Caco-2 (cell line): ENCODE data around the gene LRRC53. TPM values are rescaled to one million over a fixed set of nuclear protein-coding genes. Genes with fewer than 3 reads are reported as not detected.

Experiments
- BruUV-seq: library from RNA; stranded (reverse); fragments of 400-500 nt; replicated peaks from 2 replicates; lab custom pipeline; 2021; lab: Mats Ljungman, UMichigan
- CTCF ChIA-PET: fragments of 300-600 bp; sonication (Branson Sonifier 250); formaldehyde crosslinking; loops from one replicate; lab custom pipeline; 2022; ENCODE audit warnings: antibody characterized with exemption; lab: Charles Lee
- POLR2A ChIA-PET: fragments of 300-600 bp; sonication (Branson Sonifier 250); formaldehyde crosslinking; loops from one replicate; lab custom pipeline; 2022; ENCODE audit warnings: antibody characterized with exemption; lab: Charles Lee
- DNase-seq, 2 experiments: peaks; one replicate each; pipeline versions ENCODE4 v3.0.0 to v3.0.0-alpha.2; 2020 to 2022
- H3K27me3 ChIP-seq: replicated peaks from 2 replicates; pipeline ENCODE4 v1.6.0; 2011; ENCODE audit warnings: low read length; ENCODE audit not compliant: control insufficient read depth, insufficient read depth
- H3K36me3 ChIP-seq: 2 replicates; pipeline ENCODE4 v1.5.1; 2011; ENCODE audit warnings: low read length; ENCODE audit not compliant: control insufficient read depth, insufficient read depth
- H3K4me1 ChIP-seq: fragments of 250-450 bp; sonication (Bioruptor Pico); 2 replicates; pipeline ENCODE4 v1.5.1; 2020; ENCODE audit warnings: mild to moderate bottlenecking
- H3K4me3 ChIP-seq: 2 replicates; pipeline ENCODE4 v1.5.1; 2011; ENCODE audit warnings: low read depth, mild to moderate bottlenecking, control low read depth, low read length
- H3K9me3 ChIP-seq: fragments of 250-450 bp; sonication (Bioruptor Pico); 2 replicates; pipeline ENCODE4 v1.5.1; 2020; ENCODE audit warnings: mild to moderate bottlenecking, moderate library complexity
- H3K27ac Mint-ChIP-seq: one replicate; pipeline ENCODE4 v1.8.0; 2022; ENCODE audit warnings: mixed read lengths; ENCODE audit not compliant: unreplicated experiment
- H3K27me3 Mint-ChIP-seq: one replicate; pipeline ENCODE4 v1.8.0; 2022; ENCODE audit warnings: mixed read lengths; ENCODE audit not compliant: insufficient read depth, unreplicated experiment
- H3K36me3 Mint-ChIP-seq: one replicate; pipeline ENCODE4 v1.8.0; 2022; ENCODE audit warnings: mild to moderate bottlenecking, mixed read lengths; ENCODE audit not compliant: insufficient read depth, unreplicated experiment
- H3K4me1 Mint-ChIP-seq: one replicate; pipeline ENCODE4 v1.8.0; 2022; ENCODE audit warnings: low read depth, mixed read lengths; ENCODE audit not compliant: unreplicated experiment
- H3K4me3 Mint-ChIP-seq: one replicate; pipeline ENCODE4 v1.8.0; 2022; ENCODE audit warnings: mild to moderate bottlenecking, moderate library complexity, mixed read lengths; ENCODE audit not compliant: unreplicated experiment
- H3K9me3 Mint-ChIP-seq: one replicate; pipeline ENCODE4 v1.8.0; 2022; ENCODE audit warnings: mixed read lengths; ENCODE audit not compliant: unreplicated experiment
- CTCF ChIP-seq, 2 experiments: fragments of 200-600 bp in 1 of 2; IDR thresholded peaks; 1 replicate in 1 of 2; 2 replicates in 1 of 2; pipeline versions ENCODE4 v1.5.1 to v1.8.0; 2011 to 2022; ENCODE audit warnings: antibody characterized with exemption in 1 of 2, control low read depth in 1 of 2, inconsistent platforms in 1 of 2, low read depth in 1 of 2, low read length in 1 of 2, mild to moderate bottlenecking in 1 of 2, moderate library complexity in 1 of 2; ENCODE audit not compliant: insufficient read depth in 1 of 2, severe bottlenecking in 1 of 2, unreplicated experiment in 1 of 2
- intact Hi-C: fragments of 100-400 bp; cut with micrococcal nuclease; formaldehyde crosslinking; loops from one replicate; pipeline ENCODE4 v1.10.0; 2022; ENCODE audit not compliant: unreplicated experiment
- total RNA-seq: library from RNA; stranded (reverse); gene quantifications from 2 replicates; pipeline ENCODE4 v1.2.3, GENCODE V29; 2022

Gene LRRC53
- total RNA-seq, 1 experiment from 2014 or later = not detected

GRCh38 chr1:74545821-74546220, 33.4 kb upstream of the LRRC53 start:
- BruUV-seq = no TSS peak
- no peaks in the 10 kb centered on the region for H3K36me3 Mint-ChIP-seq
- POLR2A ChIA-PET = no interaction called here

GRCh38 chr1:74534241-74534640, 21.8 kb upstream of the LRRC53 start:
- no peaks in the 10 kb centered on the region for H3K36me3 Mint-ChIP-seq
- intact Hi-C loops = no loop called here
- no peak overlapping the region for H3K4me3 Mint-ChIP-seq
- no peaks in the 10 kb centered on the region for H3K4me1 Mint-ChIP-seq
- no peak for DNase-seq
- Histone ChIP-seq H3K4me1 (no peaks in the 10 kb centered on the region), H3K27me3 (no peaks in the 10 kb centered on the region), H3K9me3 (no peaks in the 10 kb centered on the region), H3K36me3 (no peaks in the 10 kb centered on the region), H3K4me3 (no peak overlapping the region)
- ChIA-PET POLR2A (no interaction called here), CTCF (no interaction called here)
- H3K27ac Mint-ChIP-seq = no peak overlapping the region
- H3K27me3 Mint-ChIP-seq = peaks cover 1% of the 10 kb centered on the region
- no peak for TF ChIP-seq CTCF (IDR thresholded peaks at IDR 0.05; ENCODE audit: insufficient read depth in 1 of 2, low read depth in 1 of 2, low read length in 1 of 2, severe bottlenecking in 1 of 2, unreplicated experiment in 1 of 2)
- H3K9me3 Mint-ChIP-seq = no peaks in the 10 kb centered on the region
- no TSS peak for BruUV-seq

More at GRCh38 chr1:74545821-74546220, 33.4 kb upstream of the LRRC53 start:
- no peak for DNase-seq
- Mint-ChIP-seq H3K4me3 (no peak overlapping the region), H3K9me3 (no peaks in the 10 kb centered on the region), H3K27ac (no peak overlapping the region), H3K4me1 (no peaks in the 10 kb centered on the region), H3K27me3 (peaks cover 7% of the 10 kb centered on the region)
- H3K36me3 ChIP-seq = no peaks in the 10 kb centered on the region
- no peak overlapping the region for H3K4me3 ChIP-seq
- CTCF ChIA-PET = no interaction called here
- no peaks in the 10 kb centered on the region for H3K27me3 ChIP-seq
- no peaks in the 10 kb centered on the region for H3K4me1 ChIP-seq
- intact Hi-C loops = no loop called here
- no peak for TF ChIP-seq CTCF (IDR thresholded peaks at IDR 0.05; ENCODE audit: insufficient read depth in 1 of 2, low read depth in 1 of 2, low read length in 1 of 2, severe bottlenecking in 1 of 2, unreplicated experiment in 1 of 2)
- no peaks in the 10 kb centered on the region for H3K9me3 ChIP-seq

GRCh38 chr1:74531796-74532195, 19.4 kb upstream of the LRRC53 start:
- no peak overlapping the region for H3K4me3 ChIP-seq
- ChIA-PET CTCF (no interaction called here), POLR2A (no interaction called here)
- Mint-ChIP-seq H3K36me3 (no peaks in the 10 kb centered on the region), H3K4me3 (no peak overlapping the region), H3K27ac (no peak overlapping the region), H3K4me1 (no peaks in the 10 kb centered on the region), H3K27me3 (peaks cover 5% of the 10 kb centered on the region), H3K9me3 (no peaks in the 10 kb centered on the region)
- no peaks in the 10 kb centered on the region for H3K4me1 ChIP-seq
- no TSS peak for BruUV-seq
- no peaks in the 10 kb centered on the region for H3K9me3 ChIP-seq
- intact Hi-C loops = no loop called here
- H3K36me3 ChIP-seq = no peaks in the 10 kb centered on the region
- no peak for TF ChIP-seq CTCF (IDR thresholded peaks at IDR 0.05; ENCODE audit: insufficient read depth in 1 of 2, low read depth in 1 of 2, low read length in 1 of 2, severe bottlenecking in 1 of 2, unreplicated experiment in 1 of 2)
- H3K27me3 ChIP-seq = no peaks in the 10 kb centered on the region
- DNase-seq = no peak
